Right kidney (tissue), 1 donor: ENCODE data around the gene GRIN1.
"Not testable (repeated sequence)": the region's sequence is repeated elsewhere in the genome, so short reads cannot be mapped to it uniquely, and the experiment has no call there.

Experiments
- DNase-seq: peaks from one replicate; pipeline ENCODE4 v3.0.0-alpha.2; 2016

Gene GRIN1

DNA sequence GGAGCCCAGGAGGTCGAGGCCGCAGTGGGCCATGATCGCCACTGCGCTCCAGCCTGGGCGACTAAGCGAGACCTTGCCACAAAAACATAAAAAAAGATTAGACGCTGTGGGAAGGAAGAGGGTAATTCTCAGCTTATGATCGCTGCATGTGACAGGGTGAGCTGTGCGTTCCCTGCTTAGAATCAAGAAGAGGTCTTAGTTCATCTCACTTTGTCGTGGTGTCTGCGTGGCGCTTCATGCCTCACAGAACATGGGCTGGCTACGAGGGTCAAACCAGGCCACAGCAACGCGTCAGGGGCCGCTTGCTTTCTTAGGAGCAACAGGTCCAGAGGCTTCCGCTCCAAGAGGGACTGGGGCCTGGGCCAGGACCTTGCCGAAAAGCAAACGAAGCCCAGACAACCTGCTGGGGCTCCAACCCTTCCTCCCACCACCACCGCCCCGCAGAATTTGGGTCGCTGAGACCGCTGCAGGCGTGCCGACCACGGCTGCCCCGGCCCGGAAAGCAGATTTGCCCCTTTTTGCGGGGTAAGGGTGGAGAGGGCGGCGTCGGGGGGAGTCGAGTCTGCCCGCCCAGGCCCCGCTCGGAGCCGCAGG lies 10.0 kb upstream of the GRIN1 start:
- no peak for DNase-seq

DNA sequence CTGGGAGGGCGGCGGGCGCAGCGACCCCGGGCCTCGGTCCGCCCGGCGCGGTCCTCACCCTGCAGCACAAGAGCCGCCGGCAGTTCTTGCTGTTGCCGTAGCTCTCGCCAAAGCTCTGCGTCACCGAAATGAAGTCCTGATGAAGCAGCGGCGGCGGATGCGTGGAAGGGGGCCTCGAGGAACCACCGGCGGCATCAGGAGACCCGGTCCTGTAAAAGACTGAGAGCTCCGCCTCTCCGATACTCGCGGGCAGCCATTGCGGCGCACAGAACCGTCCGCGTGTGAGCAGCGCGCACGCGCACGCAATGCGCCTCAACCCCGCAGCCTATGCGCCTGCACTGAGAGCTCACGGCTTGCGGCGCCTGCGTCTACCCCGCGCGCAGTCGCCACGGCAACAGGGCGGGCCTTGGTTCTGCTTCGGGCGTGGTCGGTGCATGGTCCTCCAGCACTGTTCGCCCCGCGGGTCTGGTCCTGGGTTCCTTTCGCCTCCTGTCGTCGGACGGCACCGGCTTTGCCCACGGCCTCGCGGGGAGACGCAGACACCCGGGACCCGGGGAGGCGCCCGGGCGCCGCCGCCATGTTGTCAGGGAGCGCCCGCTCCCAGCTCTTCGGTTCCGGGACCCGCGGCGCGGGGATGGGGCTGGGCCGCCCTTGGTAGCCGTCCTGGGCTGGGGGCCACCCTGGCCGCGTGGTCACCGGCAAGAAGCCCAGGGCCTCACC lies 9.3 kb upstream of the GRIN1 start:
- DNase-seq: peak; percentile 94

DNA sequence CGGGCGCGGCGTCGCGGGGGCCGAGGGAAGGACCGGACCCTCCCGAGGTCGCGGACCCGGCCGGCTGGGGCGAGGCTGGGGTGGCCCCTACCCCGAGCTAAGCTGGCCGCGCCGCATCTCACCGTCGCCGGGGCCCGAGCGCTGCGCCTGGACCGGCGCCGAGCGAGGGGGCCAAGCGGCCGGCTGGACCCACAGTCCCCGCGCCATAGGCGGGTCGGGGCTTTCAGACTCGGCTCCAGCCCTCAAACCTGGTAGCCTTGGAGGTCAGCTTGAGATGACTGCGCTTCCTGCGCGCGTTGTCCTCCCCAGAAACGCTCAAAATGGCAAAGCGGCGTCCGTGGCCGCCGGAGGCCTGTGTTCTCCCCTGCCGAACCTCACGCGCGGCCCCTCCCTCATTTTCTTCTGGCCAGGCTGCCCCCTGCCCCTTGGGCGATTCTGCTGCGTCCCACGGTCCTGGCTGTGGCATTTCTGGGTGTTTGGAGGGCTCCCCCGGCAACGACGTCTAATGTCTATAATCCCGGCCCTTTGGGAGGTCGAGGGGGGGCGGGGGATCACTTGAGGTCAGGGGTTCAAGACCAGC lies 8.7 kb upstream of the GRIN1 start:
- DNase-seq: no peak

DNA sequence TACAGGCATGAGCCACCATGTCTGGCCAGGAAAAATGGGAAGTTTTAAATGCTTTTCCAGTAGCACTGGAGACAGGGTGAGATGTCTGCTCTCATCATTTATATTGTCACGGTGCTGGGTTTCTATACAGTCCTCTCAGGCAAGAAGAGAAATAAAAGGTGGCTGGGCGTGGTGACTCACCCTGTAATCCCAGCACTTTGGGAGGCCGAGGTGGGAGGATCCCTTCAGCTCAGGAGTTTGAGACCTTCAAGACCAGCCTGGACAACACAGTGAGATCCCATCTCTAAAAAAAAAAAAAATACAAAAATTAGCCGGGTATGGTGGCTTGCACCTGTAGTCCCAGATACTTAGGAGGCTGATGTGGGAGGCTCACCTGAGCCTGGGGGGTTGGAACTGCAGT lies 4.8 kb upstream of the GRIN1 start:
- DNase-seq: no peak

DNA sequence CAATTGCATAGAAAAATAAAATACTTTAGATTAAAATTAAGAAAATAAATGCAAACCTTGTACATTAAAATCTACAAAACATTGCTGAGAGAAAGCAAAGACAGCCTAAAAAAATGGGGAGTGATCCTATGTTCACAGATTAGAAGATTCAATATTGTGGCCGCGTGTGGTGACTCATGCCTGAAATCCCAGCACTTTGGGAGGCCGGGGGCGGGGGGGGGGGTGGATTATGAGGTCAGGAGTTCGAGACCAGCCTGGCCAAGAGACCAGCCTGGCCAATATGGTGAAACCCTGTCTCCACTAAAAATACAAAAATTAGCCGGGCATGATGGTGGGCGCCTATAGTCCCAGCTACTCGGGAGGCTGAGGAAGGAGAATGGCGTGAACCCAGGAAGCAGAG lies 3.8 kb upstream of the GRIN1 start:
- DNase-seq: not testable (repeated sequence)

DNA sequence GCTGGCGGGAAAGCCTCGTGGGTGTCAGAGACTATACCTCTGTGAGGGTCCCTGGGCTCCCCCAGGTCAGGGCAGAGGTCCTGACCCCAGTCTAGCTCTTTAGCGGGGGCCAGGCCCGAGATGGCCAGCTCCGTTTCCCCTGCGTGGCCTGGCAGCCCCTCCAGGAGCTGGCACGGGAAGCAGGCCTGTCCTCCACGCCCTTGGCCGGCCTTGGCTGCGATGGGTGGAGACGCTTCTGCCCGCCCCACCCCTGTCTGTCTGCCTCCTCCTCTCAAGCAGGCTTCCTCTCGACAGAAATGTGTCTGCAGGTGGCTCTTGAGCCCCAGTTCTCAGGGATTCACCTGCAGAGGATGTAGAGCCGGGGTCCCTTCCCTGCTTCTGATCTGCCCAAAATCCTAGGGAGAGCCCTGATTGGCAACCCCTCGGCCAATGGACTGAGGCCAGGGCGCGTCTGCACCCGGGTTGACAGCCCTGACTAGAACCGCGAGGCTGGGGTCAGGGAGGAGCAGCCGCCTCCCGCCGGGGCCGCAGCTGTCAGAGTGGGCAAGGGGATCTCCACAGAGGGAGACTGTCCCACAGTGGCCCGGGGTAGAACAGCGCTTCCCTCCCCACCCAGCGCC lies 2.6 kb upstream of the GRIN1 start:
- no peak for DNase-seq

DNA sequence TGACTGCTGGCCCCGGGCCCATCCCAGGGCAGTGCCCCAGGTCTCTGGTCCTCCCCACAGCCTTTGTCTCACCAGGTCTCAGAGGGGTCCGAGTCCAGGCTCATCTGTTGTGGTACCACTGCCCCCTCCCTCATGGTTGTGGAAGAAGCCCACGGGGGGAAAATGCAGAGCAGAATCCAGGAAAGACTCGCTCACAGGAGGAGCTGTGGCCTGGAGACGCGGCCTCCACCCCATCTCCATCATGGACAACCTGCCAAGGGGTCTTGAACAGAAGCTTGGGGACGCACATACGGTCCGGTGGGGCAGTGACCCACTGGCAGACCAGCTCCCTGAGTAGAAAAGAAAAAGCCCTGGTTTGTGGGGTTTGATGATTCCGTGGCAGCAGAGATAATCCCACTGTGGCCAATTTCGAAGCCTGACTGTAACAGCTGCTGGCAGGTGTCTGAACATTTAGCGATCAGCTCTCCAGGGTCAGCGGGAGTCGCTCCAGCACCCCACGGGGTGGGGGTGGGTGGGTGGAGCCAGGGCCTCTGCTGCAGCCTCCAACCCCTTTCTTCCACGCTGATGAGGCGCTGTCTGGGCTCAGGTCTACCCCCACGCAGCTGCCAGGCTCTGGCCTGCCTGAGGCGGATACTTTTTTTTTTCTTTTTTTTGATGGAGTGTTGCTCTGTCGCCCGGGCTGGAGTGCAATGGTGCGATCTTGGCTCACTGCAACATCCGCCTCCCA lies 1.9 kb upstream of the GRIN1 start:
- DNase-seq: no peak

DNA sequence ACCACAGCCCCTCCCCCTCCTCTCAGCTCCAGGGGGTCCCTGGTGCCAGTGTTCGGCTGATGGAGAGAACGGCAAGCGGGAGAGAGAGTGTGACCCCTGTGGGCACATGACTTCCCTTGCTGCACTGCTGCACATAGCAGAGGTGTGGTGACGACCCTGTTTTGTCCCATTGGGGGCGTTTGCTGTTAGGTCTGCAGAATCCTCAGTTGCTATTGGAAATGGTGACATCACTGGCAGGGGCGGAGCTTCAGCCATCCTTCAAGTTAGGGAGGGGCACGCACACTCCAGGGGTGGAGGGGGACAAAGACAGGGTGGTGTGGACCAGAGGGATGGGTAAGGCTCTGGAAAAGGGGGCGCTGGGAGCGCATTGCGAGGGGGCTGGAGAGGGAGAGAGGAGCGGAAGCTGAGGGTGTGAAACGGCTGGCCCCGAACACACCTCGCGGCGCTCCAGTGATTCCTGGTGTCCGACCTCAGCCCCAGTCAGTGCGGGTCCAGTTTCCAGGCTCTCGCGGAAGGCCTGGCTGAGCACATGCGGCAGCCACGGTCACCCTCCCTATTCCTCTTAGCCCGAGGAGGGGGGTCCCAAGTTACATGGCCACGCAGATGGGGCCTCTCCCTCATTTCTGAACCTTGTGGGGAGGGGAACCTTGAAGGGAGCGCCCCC lies 764 bp upstream of the GRIN1 start:
- DNase-seq: no peak

DNA sequence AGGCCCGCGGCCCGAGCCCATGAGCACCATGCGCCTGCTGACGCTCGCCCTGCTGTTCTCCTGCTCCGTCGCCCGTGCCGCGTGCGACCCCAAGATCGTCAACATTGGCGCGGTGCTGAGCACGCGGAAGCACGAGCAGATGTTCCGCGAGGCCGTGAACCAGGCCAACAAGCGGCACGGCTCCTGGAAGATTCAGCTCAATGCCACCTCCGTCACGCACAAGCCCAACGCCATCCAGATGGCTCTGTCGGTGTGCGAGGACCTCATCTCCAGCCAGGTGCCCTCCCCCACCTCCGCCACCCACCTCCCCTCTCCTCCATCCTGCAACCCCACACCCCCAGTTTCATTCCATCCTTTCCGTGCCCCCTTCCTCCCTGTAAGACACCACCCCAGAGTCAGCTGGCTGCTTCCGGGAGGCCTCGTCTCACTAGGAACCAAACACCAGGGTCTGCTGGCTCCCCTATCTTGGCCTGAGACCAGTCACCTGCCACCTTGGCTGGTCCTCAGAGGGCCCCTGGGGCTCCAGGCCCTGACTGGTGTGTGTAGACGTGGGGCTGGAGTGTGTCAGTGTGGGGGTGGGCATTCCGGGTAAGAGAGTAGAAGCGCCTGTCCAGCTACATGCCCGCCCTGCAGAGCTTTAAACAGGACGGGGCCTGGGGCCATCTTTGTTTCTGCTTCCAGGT lies 655 bp downstream of the GRIN1 start:
- no peak for DNase-seq

DNA sequence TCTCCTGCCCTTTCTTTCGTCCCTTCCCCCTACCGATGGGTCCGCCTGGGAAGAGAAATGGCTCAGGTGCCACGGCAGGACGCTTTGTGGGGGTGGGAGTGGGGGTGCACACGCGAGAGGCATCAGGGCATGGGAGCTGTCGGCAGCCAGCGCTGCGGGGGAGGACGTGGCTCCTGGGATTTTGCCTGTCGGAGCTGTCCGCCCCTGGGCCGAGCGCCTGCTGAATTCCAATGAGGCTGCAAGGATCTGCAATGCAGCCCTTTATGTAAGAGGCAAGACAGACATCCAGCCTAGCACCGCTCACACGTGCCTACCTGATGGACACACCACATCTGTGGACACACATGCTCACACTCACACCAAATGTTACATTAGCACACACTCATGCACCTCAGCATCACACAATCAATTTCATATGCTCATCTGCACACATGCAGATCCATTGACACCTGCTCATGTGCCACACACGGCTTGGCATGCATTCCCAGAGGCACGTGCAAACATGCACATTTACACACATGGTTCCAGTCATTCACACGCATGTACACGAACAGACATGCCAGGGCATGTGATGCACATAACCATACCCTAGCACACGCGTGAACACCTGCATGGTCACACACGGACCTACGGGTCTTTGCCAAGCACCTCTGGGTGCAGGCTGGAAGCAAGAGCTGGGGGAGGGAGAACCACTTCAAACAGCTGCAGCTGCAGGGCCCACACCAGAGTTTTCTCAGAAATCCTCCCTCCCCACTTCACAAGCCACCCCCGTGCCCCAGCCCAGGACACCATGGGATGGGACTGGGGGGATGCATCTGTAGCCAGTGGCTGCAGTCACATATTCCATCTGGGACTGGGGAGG lies 1.4 kb downstream of the GRIN1 start:
- no peak for DNase-seq

DNA sequence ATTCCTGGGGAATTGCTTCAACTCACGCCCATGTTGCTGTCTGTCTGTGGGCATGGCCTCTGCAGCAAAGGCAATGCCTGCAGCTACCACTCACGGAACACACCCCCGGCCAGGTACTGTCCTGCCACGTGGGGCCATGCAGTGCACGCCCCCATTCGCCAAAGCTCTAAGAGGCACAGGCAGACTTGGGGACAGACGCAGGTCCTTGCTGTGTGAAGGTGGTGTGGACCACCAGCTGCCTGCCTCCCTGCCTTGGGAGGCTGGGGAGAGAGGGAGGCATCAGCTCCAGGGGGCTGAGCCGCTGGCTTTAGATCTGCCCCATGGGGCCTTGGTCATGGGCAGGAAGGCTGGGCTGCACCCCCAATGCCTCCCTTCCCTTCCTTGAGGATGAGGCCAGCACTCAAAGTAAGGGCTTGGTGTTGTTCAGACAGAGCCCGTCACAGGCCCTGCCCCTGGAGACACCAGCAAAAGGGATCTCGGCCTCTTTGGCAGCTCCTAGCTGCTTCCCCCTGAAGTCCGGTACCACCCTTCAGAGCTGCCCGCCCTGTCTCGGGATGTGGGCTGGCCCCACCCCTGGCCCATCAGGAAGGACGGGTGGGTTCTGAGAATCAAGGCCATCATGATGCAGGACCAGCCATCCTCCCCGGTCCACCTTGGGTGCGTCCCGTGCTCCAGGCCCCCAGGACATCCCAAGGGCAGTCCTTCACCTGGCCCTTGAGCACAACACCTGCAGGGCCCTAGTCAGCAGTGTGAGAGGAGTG lies 2.3 kb downstream of the GRIN1 start:
- no peak for DNase-seq

DNA sequence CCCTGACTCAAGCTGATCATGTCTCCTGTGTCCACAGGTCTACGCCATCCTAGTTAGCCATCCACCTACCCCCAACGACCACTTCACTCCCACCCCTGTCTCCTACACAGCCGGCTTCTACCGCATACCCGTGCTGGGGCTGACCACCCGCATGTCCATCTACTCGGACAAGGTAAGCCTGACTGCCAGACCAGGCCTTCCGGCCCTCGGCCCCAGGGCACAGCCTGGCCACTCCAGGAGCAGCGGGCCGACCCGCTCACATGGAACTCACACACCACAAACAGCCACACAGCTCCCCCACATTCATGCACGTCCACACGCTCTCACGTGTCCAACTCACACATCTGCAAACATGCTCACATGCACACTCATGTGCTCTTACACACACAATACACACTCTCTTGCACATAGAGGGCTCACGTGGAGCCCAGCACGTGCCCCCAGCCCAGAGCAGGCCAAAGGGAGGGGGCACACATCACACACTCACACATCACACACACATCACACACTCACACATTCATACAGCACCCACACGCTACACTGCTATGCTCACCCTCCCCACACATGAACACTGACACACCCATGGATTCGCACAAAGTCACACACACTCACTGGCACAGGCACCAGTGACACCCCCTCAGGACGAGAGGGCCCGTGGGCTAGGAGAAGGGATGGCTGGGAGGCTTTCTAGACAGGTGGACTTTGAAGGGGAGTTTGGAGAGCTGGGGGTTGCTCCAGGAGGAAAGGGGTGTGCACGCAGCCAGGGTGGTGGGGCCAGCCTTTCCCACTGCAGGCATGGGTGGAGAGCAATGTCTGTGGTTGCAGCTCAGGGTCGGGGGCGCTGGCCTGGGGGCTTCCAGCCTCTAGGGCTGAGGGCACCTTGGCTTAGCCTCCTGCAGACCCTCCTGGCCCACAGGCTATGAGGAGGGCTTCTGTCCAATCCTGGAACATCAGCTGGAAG lies 3.3 kb downstream of the GRIN1 start:
- DNase-seq: no peak

DNA sequence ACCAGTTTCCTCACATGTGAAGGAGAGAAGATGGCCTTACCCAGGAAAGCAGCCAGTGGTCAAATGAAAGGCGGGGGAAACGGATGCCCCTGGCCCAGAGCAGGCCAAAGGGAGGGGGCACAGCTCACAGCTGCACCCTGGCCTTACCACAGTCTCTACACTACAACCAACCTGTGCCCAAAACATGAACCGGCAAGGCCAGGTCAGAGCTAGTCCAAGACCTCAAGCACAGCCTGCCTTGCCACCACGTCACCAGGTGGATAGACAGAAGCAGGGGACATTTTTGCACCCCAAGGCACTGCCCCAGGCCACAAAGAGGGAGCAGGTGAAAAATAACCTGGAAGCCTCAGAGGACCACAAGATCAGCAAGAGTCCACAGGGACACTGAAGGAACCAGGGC lies 4.5 kb downstream of the GRIN1 start:
- DNase-seq: no peak

DNA sequence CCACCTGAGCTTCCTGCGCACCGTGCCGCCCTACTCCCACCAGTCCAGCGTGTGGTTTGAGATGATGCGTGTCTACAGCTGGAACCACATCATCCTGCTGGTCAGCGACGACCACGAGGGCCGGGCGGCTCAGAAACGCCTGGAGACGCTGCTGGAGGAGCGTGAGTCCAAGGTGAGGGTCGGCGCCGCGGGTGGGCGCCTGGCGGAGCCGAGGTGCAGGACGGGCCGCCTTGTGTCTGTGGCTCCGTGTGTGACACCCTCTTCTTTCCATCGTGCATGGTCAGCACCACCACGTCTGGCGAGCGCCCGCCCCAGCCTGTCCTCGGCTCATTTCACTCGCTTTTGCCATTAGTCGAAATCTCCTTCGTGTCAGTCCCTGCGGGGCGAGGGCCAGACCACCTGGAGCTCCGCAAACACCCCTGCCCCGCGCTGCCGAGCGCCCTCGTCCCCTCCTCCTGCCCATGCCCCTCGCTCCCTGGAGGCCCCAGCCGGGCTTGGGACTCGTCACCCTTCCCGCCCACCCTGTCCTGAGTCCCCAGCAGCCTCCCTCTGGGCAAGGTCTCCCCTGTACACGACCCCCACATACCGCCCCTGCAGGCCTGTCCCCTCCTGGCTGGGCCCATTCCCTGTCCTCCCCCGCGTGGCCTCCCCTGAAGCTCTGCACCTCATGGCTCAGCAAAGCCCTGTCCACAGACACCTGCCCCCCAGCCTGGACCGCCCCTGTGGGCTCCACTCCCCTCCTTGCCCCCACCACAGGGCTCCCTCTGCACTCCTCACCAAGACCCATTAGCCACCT lies 7.0 kb downstream of the GRIN1 start:
- DNase-seq: no peak

DNA sequence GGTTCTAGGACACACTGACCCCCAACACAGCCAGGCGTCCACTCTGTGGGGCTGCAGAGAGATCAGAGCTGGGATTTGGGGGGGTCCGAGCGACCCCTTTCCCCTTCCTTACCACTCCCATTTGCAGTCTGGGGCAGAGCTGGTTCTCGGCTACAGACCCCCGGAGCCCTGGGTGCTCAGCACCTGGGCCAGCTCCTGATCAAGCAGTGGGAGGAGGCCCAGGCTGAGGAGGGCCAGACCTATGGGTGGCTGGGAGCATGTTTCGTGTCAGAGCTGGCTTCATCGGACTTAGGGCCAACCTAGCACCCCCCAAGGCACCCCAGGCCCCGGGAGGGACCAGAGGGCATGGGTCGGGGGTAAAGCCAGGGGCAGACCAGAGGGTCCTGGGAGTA lies 7.6 kb downstream of the GRIN1 start:
- DNase-seq: no peak

DNA sequence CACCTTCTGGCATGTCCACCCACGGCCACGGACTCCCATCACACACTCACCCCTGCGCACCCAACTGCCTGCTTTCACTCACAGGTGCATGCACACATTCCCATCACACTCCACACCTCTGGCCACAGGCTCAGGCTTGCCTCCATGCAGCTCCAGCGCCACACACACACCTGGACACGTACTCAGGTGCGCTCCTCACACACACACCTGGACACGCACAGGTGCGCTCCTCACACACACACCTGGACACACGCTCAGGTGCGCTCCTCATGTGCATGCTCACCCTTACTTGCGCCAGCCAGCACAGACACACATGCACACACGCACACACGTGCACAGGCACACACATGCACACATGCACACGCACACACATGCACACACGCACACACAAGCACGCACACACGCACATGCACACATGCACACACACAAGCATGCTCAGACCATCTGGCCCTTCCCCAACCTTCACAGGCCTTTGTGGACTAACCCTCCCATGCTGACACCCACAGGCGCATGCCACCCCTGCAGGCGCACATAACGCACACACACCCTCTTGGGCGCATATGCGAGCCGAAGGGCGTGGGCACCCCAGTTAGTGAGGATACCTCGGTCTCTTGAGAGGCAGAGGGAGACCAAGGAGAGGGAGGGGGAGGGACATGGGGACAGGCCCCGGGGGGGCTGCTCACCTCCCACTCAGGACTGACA lies 8.3 kb downstream of the GRIN1 start:
- DNase-seq: no peak

DNA sequence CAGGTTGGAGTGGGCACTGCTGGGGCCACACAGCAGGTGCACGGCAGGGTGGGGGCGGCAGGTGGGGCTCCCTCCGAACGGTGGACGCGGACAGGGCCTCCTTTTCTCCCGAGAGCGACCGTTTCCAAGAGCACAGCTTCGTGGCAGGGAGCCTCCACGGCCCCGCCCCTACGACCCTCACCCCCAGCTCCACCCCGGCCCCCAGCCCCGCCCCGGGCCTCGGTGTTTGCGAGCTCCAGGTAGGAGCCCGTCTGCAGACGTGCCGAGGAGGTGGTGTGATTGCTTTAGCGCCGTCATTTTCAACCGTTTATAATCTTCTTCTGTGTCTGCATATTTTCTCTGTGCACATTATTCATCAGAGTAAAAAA lies 8.8 kb downstream of the GRIN1 start:
- DNase-seq: no peak
